Dermis blood vessel endothelial cell (primary cell): ENCODE measurements around the gene CTSG. TPM values are rescaled to one million over a fixed set of nuclear protein-coding genes. Genes with fewer than 3 reads are reported as not detected.
A peak's percentile ranks its signal among the peaks of the same experiment; 100 is the strongest.
"Not testable (repeated sequence)": the region's sequence is repeated elsewhere in the genome, so short reads cannot be mapped to it uniquely, and the experiment has no call there.

Source experiments
- DNase-seq: peaks from one replicate; pipeline ENCODE4 v3.0.0; 2010
- total RNA-seq: library from RNA; depleted of rRNA; stranded (reverse); fragments of >200 nt; gene quantifications from 2 replicates; pipeline ENCODE4 v1.2.3, GENCODE V29; 2014

Gene CTSG, protein sequence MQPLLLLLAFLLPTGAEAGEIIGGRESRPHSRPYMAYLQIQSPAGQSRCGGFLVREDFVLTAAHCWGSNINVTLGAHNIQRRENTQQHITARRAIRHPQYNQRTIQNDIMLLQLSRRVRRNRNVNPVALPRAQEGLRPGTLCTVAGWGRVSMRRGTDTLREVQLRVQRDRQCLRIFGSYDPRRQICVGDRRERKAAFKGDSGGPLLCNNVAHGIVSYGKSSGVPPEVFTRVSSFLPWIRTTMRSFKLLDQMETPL
- not detected in 2 replicates for total RNA-seq

DNA sequence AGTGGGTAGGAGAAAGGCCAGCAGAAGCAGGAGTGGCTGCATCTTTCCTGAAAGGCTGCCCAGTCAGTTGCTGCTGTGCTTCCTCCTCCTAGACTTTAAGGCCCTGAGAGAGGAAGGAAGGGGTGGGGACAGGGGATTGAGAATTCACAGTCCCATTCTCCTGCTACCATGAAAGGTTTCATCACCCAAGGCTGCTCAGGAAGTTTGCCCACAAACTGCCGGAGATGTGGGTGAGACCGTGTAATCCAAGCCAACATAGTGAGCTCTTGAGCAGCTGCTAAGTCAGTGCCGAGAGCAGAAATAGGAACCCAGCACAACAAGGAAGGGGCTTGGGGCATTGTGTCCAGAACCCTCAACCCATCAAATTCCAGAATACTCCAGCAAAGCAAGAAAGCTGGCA lies at the start of gene CTSG:
TSS of gene CTSG (minus strand) at position 69 of the 400 bp plus-strand sequence. CDS start at position 42, 27 bp downstream.
- DNase-seq = no peak

- DNase-seq = no peak
These were observed 37.7 kb upstream of the CTSG start for GRCh38 chr14:24613747-24614146.

DNA sequence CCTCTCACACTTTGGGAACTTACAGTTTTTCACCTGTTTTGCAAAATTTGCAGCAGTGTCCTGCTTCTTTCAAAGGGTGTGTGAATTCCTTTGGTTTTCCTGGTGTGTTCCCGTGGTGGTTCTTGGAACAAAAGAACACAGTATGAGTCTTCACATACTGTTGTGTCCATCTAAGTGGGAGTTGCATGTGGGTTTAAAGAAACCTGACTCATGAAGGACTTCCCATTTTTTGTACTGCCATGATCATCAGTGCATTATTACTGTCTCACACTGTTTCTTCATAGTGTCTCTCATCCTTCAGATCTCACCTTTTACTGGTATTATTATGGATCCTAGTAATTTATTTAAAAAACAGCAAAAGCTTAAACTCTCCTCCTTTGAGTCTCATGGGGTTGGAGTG lies 37.2 kb upstream of the CTSG start:
- DNase-seq = no peak

DNA sequence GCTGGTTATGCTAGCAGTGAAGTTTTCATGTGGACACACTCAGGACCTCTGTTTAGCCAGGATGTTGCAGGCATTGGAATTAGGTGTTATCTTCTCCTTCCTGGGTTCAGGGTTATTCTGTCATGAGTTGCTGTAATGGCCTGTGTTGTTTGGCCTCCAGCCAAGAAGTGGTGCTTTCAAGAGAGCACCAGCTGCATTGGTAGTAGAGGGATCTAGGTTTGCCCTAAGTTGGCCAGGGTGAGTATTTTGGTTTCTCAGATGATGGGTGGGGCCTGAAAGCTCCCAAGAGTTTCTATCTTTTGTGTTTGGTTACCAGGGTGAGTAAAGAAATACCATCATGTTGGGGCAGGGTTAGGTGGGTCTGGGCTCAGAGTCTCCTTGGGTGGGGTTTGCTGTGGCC lies 36.1 kb upstream of the CTSG start:
- no peak for DNase-seq

DNA sequence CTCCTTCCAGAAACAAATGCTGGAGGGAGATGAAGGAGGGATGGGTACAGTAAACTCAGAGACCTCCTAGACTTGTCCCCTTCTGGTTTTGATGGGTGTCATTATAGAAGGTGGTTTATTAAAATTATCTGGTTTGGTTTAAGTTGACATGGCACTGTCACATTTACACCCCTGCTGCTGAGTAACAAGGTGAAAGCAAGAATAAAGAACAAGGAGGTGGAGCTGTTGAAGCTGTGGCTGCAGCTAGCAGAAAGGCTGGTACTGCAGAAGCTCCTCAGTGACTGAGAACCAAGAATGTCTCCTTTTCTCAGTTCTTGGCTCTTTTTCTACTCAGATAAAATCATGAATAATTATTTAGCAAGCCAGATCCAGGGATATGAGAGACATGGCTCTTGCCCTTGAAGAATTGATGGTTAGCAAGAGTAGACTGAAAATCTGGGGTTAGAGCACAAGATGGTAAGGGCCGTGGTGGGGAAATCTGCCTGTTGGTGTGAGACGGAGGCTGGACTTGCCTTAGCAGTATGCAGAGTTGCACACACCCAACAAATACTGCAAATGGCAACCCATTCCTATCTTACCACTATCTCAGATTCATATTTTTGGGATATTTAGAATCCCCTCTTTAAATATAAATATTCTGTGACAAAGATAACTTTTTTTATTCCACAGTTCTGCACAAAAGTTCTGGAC lies 33.8 kb upstream of the CTSG start, which contains the start of gene GZMH:
TSS of gene GZMH (minus strand) at position 31 of the 690 bp plus-strand sequence. CDS start 72 bp downstream, outside the sequence.
- DNase-seq = no peak

- no peak for DNase-seq
These were observed 31.8 kb upstream of the CTSG start for GRCh38 chr14:24607635-24608514.

DNA sequence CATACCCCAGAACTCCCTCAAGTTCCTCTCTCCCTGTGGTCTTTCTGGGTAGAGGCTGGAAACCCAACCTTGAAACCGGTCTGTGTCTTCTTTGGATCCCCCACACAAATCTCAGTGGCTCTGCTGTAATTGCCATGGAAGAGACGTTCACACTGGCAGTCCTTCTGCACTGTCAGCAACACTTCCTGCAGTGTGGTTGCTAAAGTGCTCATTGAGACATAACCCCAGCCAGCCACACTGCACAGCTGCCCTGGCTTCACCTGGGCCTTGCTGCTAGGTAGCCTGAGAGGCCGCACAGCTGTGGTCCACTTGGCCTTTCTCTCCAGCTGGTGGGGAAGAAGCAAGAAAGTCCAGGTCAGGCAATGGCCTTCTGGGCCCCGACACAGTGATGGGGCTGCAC lies 31.0 kb upstream of the CTSG start:
- no peak for DNase-seq

DNA sequence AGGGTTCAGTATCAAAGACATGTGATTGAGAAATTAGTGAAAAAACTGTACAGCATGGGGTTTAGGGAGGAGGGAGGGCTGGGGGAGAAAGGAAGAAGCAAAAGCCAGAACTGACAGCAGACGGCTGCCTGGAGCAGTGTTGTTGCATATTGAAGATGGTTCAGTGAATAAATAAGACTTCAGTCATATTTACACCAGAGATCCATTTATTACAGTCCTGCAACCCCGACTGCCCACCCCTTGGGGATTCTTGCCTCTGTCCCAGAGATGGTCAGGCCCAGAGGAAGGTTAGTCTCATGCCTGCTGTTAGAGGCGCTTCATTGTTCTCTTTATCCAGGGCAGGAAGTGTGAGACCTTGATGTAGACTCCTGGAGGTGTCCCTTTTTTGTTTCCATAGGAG lies 30.2 kb upstream of the CTSG start:
- no peak for DNase-seq

DNA sequence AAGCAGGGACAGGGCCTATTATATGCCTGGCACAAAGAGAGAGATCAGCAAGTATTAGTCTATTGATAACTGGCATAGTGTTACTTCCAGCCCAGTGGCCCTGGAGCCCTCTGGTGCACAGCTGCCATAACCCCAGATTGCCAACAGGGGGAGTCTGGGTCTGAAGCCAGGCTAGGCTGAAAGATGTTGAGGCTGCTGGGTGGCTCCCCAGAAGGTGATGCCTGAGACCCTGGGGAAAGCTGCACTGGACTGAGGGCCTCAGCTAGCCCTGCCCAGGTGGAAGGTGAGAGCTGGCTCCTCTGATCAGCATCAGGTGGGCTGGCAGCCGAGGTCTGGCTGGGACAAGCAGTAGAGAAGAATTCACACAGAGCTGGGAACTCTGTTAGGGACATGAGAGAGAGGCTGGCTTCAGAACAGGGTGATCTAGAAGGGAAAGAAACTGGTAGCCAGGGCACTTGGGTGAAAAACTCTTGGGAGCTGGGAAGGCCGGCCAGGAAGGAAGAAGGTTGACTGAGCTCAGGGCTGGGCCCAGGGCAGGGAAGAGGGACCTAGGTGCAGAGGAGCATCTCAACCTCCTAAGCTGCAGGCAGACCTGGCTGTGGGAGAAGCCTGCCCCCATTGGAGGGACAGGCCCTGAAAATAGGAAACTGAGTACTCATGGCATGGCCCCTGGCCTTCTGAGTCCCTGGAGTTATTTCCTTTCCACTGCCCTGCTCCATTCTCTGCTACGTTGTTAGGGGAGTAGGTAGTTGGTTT lies 29.6 kb upstream of the CTSG start:
- DNase-seq = peak; percentile 36

- no peak for DNase-seq
These were observed 21.4 kb upstream of the CTSG start for GRCh38 chr14:24597403-24597802.

GRCh38 chr14:24595073-24595808 lies 19.2 kb upstream of the CTSG start:
- no peak for DNase-seq

GRCh38 chr14:24591004-24591403 lies 15.0 kb upstream of the CTSG start:
- not testable (repeated sequence) for DNase-seq

GRCh38 chr14:24584402-24584801 lies 8.4 kb upstream of the CTSG start:
- not testable (repeated sequence) for DNase-seq

DNA sequence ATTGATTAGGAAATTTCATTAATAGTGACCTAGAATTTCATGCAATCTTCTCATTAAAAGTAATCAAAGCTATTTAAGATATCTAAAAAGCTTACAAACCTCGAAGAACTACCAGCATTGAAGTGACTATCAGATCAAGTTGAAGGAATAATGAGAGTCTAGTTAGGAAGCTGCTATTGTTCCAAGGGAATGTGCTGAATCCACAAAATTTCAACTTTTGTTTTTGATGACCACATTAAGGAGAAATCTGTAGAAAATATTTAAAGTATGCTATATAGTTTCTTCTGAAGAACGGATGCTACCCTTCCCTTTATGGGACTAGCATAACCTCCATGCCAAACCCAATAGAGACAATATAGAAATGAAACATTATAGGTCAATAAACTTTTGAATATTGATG lies 2.5 kb upstream of the CTSG start:
- DNase-seq = no peak

GRCh38 chr14:24576771-24577170 lies 721 bp upstream of the CTSG start:
- DNase-seq = no peak

GRCh38 chr14:24574206-24574774 lies 1.8 kb downstream of the CTSG start:
- DNase-seq = no peak

DNA sequence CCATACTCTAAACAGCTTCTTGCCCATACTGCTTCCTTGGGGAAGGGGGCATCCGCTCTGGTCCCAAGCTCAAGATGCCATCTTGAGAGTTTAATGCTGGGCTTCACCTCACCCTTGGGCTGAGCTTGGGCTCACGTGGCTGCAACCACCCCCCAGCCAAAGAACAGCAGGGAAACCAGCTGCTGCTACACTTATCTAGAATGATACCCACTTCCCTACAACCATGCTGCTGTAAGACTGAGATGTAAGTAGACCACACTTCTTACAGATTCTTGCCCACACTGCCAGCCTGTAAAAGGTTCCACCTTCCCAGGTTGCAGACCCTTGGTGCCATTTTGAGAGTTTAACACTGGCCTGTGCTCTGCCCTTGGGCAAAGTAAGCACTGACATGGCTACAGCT lies 9.7 kb downstream of the CTSG start:
- DNase-seq = no peak

DNA sequence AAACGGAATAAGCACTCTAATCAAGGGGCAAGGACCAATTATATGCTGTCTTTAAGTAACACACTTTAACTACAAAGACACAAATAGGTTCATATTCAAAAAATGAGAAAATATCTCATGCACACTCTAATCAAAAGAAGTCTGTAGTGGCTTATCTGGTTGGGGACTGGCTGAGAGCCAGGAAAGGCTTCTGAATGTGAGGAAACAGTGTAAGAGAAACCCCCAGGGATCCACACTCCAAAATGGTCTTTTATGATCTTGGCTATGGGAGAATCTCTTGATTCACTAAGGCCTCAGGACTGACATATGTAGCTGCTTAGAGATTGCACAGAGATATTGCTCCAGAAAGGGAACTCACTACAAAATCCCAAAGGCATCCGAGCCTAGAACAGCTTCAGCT lies 10.3 kb downstream of the CTSG start:
- no peak for DNase-seq

- DNase-seq = no peak
These were observed 12.5 kb downstream of the CTSG start for GRCh38 chr14:24563505-24563904.

DNA sequence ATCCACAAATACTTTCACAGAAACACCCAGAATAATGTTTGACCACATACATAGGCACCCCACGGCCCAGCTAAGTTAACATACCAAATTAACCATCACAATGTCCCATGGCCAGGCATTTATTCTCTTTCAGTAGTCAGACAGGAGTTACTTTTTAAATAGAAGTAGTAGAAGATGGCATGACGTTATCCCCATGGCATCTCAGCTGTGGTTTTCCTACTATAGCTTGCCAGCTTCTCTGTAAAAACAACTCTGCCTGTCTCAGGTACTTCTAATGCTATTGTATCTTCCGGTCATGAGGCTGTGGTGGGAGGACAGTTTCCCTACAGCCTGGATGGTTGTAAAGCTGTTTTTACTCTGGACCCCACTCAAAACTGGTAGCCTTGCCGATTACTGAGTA lies 19.3 kb downstream of the CTSG start:
- peak; percentile 1 for DNase-seq

GRCh38 chr14:24549064-24549463 lies 27.0 kb downstream of the CTSG start:
- not testable (repeated sequence) for DNase-seq
